Vagina (tissue), 2 donors: ENCODE measurements around the gene DHRS7C.

Experiments
- POLR2AphosphoS5 ChIP-seq, 2 donors: sonication (generic); formaldehyde crosslinking; IDR thresholded peaks; one replicate each; pipeline ENCODE4 v1.9.0; 2017; ENCODE audit warnings: antibody characterized with exemption in 2 of 2, mild to moderate bottlenecking in 2 of 2, low read depth in 1 of 2; ENCODE audit not compliant: insufficient read depth in 1 of 2
- TF ChIP-seq, protein P1 (sequence below), 3 experiments: fragments of 450-650 bp in 2 of 3; fragments of 200-600 bp in 1 of 3; sonication (generic) in 1 of 3; IDR thresholded peaks; one replicate each; pipeline ENCODE4 v1.5.1; 2017 to 2019; ENCODE audit warnings: antibody characterized with exemption in 3 of 3, mild to moderate bottlenecking in 2 of 3, moderate library complexity in 2 of 3

GRCh38 chr17:9798724-9799123 lies 7.3 kb upstream of the DHRS7C start:
- TF ChIP-seq, protein P1, sequence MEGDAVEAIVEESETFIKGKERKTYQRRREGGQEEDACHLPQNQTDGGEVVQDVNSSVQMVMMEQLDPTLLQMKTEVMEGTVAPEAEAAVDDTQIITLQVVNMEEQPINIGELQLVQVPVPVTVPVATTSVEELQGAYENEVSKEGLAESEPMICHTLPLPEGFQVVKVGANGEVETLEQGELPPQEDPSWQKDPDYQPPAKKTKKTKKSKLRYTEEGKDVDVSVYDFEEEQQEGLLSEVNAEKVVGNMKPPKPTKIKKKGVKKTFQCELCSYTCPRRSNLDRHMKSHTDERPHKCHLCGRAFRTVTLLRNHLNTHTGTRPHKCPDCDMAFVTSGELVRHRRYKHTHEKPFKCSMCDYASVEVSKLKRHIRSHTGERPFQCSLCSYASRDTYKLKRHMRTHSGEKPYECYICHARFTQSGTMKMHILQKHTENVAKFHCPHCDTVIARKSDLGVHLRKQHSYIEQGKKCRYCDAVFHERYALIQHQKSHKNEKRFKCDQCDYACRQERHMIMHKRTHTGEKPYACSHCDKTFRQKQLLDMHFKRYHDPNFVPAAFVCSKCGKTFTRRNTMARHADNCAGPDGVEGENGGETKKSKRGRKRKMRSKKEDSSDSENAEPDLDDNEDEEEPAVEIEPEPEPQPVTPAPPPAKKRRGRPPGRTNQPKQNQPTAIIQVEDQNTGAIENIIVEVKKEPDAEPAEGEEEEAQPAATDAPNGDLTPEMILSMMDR (IDR thresholded peaks at IDR 0.05) = no peak
- no peak for TF ChIP-seq POLR2AphosphoS5 (IDR thresholded peaks at IDR 0.05; ENCODE audit: insufficient read depth in 1 of 2, low read depth in 1 of 2)
